K562 (cell line): ENCODE results near the gene HOXB4.

ENCODE experiments used
- BHLHE40 ChIP-seq: IDR thresholded peaks from 2 replicates; pipeline ENCODE4 v1.6.1; 2011; ENCODE audit warnings: low read length, improper control_type of control experiment
- CREM ChIP-seq: IDR thresholded peaks from 2 replicates; pipeline ENCODE4 v1.6.1; 2014; ENCODE audit warnings: antibody characterized with exemption, low read depth
- CTCF ChIP-seq, 3 experiments: IDR thresholded peaks in 2 of 3; conservative IDR thresholded peaks in 1 of 3; 2 replicates each; pipeline ENCODE4 v1.5.1; 2011 to 2012; ENCODE audit warnings: low read length in 3 of 3, mild to moderate bottlenecking in 3 of 3, control low read depth in 2 of 3, improper control_type of control experiment in 1 of 3, inconsistent platforms in 1 of 3, low read depth in 1 of 3, mixed read lengths in 1 of 3, moderate library complexity in 1 of 3; ENCODE audit not compliant: insufficient read depth in 2 of 3
- EP300 ChIP-seq: IDR thresholded peaks from 2 replicates; pipeline ENCODE4 v1.6.1; 2012; ENCODE audit warnings: low read length, improper control_type of control experiment
- ETS1 ChIP-seq: conservative IDR thresholded peaks from 2 replicates; pipeline ENCODE4 v1.6.1; 2011; ENCODE audit warnings: low read depth, mild to moderate bottlenecking, low read length; ENCODE audit not compliant: control insufficient read depth
- EZH2 ChIP-seq: IDR thresholded peaks from 2 replicates; pipeline ENCODE4 v1.6.1; 2012; ENCODE audit warnings: low read depth, mild to moderate bottlenecking, inconsistent platforms, low read length, borderline replicate concordance
- IRF2 ChIP-seq: sonication (generic); formaldehyde crosslinking; IDR thresholded peaks from 2 replicates; pipeline ENCODE4 v1.8.1; 2022; ENCODE audit warnings: mild to moderate bottlenecking, missing genetic modification reagents
- MAX ChIP-seq: sonication (generic); formaldehyde crosslinking; IDR thresholded peaks from 2 replicates; pipeline ENCODE4 v1.9.0; 2022; ENCODE audit warnings: mild to moderate bottlenecking, missing genetic modification reagents
- POLR2A ChIP-seq: fragments of 450-650 bp; conservative IDR thresholded peaks from 2 replicates; pipeline ENCODE4 v1.6.1; 2016
- PRDM10 ChIP-seq: fragments of 450-650 bp; IDR thresholded peaks from 2 replicates; pipeline ENCODE4 v1.6.1; 2018; ENCODE audit not compliant: partially characterized antibody
- TFAP4 ChIP-seq: sonication (generic); formaldehyde crosslinking; IDR thresholded peaks from 2 replicates; pipeline ENCODE4 v1.8.0; 2022; ENCODE audit warnings: missing genetic modification reagents, mild to moderate bottlenecking, moderate library complexity, borderline replicate concordance

- TF ChIP-seq PRDM10 (no peak), CREM (no peak), CTCF (IDR thresholded peaks at IDR 0.05 in 2 of 3, conservative IDR thresholded peaks at IDR 0.05 in 1 of 3; ENCODE audit: insufficient read depth in 2 of 3, low read depth in 1 of 3, low read length in 3 of 3) (no peak), MAX (CRISPR knock-in tag) (no peak), POLR2A (no peak), BHLHE40 (no peak), ETS1 (no peak), IRF2 (CRISPR knock-in tag) (no peak), EZH2 (no peak), EP300 (no peak), TFAP4 (no peak)
These were observed 10.9 kb downstream of the HOXB4 start for GRCh38 chr17:48567209-48567608.
